ENCODE measurements around the gene PAPPA.

DNA sequence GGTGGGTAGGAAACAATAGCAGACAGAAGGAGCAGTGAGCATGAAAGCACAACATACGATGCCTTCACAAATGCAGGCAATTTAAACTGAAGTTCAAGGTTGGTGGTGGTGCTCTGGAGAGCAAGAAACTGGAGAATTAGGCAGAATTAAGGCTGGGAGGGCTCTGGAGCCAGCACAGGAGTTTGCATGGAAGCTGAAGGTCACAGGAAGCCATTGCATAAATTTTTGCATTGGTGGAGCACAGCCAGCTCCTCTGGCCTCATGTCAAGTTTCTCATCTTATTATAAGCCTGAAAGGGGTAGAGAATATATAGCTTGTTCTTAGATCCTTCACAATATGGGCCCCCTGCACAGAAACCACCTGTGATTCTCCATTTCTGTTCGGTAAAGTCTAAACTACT lies 207.4 kb downstream of the PAPPA start:
- TF ChIP-seq, protein P1, sequence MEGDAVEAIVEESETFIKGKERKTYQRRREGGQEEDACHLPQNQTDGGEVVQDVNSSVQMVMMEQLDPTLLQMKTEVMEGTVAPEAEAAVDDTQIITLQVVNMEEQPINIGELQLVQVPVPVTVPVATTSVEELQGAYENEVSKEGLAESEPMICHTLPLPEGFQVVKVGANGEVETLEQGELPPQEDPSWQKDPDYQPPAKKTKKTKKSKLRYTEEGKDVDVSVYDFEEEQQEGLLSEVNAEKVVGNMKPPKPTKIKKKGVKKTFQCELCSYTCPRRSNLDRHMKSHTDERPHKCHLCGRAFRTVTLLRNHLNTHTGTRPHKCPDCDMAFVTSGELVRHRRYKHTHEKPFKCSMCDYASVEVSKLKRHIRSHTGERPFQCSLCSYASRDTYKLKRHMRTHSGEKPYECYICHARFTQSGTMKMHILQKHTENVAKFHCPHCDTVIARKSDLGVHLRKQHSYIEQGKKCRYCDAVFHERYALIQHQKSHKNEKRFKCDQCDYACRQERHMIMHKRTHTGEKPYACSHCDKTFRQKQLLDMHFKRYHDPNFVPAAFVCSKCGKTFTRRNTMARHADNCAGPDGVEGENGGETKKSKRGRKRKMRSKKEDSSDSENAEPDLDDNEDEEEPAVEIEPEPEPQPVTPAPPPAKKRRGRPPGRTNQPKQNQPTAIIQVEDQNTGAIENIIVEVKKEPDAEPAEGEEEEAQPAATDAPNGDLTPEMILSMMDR (IDR thresholded peaks at IDR 0.05): no peak
- TF ChIP-seq EP300 (IDR thresholded peaks at IDR 0.05) (no peak), POLR2A (IDR thresholded peaks at IDR 0.05) (no peak)

Data from suprapubic skin (tissue), 3 donors.